Chondrocyte (in vitro differentiated cells): Measurements from ENCODE around the gene OLFM2. TPM values are rescaled to one million over a fixed set of nuclear protein-coding genes. Genes with fewer than 3 reads are reported as not detected.
"Not testable (repeated sequence)": the region's sequence is repeated elsewhere in the genome, so short reads cannot be mapped to it uniquely, and the experiment has no call there.

Source experiments
- DNase-seq: peaks from one replicate; pipeline ENCODE4 v3.0.0; 2021; ENCODE audit warnings: mixed read lengths, low spot score
- H3K27ac Mint-ChIP-seq: one replicate; pipeline ENCODE4 v1.8.0; 2021; ENCODE audit warnings: mild to moderate bottlenecking, moderate library complexity, mixed read lengths; ENCODE audit not compliant: unreplicated experiment
- H3K27me3 Mint-ChIP-seq: 2 replicates; pipeline ENCODE4 v1.8.0; 2021; ENCODE audit warnings: low read depth, mixed read lengths
- H3K36me3 Mint-ChIP-seq: 2 replicates; pipeline ENCODE4 v1.8.0; 2021; ENCODE audit warnings: low read depth, mixed read lengths
- H3K4me1 Mint-ChIP-seq: 2 replicates; pipeline ENCODE4 v1.8.0; 2021; ENCODE audit warnings: low read depth, mild to moderate bottlenecking, mixed read lengths
- H3K4me3 Mint-ChIP-seq: one replicate; pipeline ENCODE4 v1.8.0; 2021; ENCODE audit warnings: mild to moderate bottlenecking, moderate library complexity, mixed read lengths; ENCODE audit not compliant: unreplicated experiment
- H3K9me3 Mint-ChIP-seq: 2 replicates; pipeline ENCODE4 v1.8.0; 2021; ENCODE audit warnings: low read depth, mixed read lengths
- total RNA-seq: library from RNA; stranded (reverse); gene quantifications from 3 replicates; pipeline ENCODE4 v1.2.1, GENCODE V29; 2021
- TF ChIP-seq, protein P1 (sequence below): fragments of 200-600 bp; sonication (generic); IDR thresholded peaks from 2 replicates; pipeline ENCODE4 v1.5.0; 2021; ENCODE audit warnings: antibody characterized with exemption, mild to moderate bottlenecking, moderate library complexity

OLFM2 gene
- total RNA-seq, 1 donor from 2014 or later: 67.9 TPM

- TF ChIP-seq, protein P1, sequence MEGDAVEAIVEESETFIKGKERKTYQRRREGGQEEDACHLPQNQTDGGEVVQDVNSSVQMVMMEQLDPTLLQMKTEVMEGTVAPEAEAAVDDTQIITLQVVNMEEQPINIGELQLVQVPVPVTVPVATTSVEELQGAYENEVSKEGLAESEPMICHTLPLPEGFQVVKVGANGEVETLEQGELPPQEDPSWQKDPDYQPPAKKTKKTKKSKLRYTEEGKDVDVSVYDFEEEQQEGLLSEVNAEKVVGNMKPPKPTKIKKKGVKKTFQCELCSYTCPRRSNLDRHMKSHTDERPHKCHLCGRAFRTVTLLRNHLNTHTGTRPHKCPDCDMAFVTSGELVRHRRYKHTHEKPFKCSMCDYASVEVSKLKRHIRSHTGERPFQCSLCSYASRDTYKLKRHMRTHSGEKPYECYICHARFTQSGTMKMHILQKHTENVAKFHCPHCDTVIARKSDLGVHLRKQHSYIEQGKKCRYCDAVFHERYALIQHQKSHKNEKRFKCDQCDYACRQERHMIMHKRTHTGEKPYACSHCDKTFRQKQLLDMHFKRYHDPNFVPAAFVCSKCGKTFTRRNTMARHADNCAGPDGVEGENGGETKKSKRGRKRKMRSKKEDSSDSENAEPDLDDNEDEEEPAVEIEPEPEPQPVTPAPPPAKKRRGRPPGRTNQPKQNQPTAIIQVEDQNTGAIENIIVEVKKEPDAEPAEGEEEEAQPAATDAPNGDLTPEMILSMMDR: no peak
- Mint-ChIP-seq H3K36me3 (no peaks in the 10 kb centered on the region), H3K4me3 (no peak overlapping the region), H3K27ac (no peak overlapping the region), H3K4me1 (peaks cover 10% of the 10 kb centered on the region), H3K27me3 (no peaks in the 10 kb centered on the region), H3K9me3 (no peaks in the 10 kb centered on the region)
- DNase-seq: no peak
These were observed 17.7 kb upstream of the OLFM2 start for GRCh38 chr19:9953802-9954542.

DNA sequence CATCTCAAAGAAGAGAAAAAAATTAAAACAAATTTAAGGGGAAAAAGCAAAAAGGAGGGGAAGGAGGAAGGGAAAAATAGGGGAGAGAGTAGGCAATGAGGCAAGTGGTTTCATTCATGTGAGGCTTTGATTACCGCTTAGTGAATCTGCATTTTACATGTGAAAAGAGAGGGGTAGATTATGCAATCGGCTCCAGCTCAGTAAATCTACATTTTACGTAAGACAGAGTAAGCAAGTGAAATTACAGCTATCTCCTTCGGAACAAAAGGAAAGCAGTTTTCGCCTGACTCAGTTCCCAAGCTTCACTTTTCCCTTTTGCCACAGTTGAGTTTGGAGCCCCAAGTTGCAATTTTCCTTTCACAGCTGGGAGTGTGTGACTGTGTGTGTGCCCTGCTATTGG lies 16.0 kb upstream of the OLFM2 start:
- Mint-ChIP-seq H3K4me3 (no peak overlapping the region), H3K4me1 (peaks cover 7% of the 10 kb centered on the region), H3K27me3 (no peaks in the 10 kb centered on the region), H3K36me3 (no peaks in the 10 kb centered on the region), H3K9me3 (no peaks in the 10 kb centered on the region), H3K27ac (no peak overlapping the region)
- no peak for DNase-seq
- TF ChIP-seq, protein P1: no peak

GRCh38 chr19:9947441-9947840 lies 11.1 kb upstream of the OLFM2 start:
- Mint-ChIP-seq H3K36me3 (no peaks in the 10 kb centered on the region), H3K27me3 (no peaks in the 10 kb centered on the region), H3K4me1 (peaks cover 36% of the 10 kb centered on the region), H3K9me3 (peaks cover under 1% of the 10 kb centered on the region), H3K27ac (peak overlapping the region; percentile 43), H3K4me3 (peak overlapping the region; percentile 15)
- TF ChIP-seq, protein P1: no peak
- DNase-seq: no peak

DNA sequence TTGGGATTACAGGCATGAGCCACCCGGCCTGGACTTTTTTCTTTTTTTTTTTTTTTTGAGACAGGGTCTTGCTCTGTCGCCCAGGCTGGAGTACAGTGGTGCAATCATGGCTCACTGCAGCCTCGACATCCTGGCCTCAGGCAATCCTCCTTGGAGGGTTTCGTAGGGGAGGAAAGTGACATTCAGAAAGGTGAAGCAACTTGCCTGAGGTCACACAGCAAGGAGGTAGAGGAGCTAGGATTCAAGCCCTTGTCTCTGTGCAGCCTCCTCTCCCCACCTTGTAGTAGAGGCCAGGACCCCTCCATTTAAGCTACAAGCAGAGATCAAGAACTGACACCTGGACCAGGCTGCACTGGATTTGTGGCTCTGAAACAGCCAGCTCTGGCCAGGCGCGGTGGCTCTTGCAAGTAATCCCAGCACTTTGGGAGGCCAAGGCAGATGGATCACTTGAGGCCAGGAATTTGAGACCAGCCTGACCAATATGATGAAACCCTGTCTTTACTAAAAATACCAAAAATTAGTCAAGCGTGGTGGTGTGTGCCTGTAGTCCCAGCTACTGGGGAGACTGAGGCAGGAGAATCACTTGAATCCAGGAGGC lies 10.3 kb upstream of the OLFM2 start:
- H3K4me3 Mint-ChIP-seq, H3K9me3 Mint-ChIP-seq, DNase-seq, H3K36me3 Mint-ChIP-seq, H3K27me3 Mint-ChIP-seq: not testable (repeated sequence)
- peak overlapping the region; percentile 95 for H3K27ac Mint-ChIP-seq
- peaks cover 36% of the 10 kb centered on the region for H3K4me1 Mint-ChIP-seq

- Mint-ChIP-seq H3K4me1 (peaks cover 36% of the 10 kb centered on the region), H3K4me3 (peak overlapping the region; percentile 50), H3K36me3 (no peaks in the 10 kb centered on the region), H3K27ac (peak overlapping the region; percentile 95), H3K27me3 (no peaks in the 10 kb centered on the region), H3K9me3 (peaks cover 16% of the 10 kb centered on the region)
- TF ChIP-seq, protein P1: peak; percentile 63
- DNase-seq: peak; percentile 96
These were observed 9.1 kb upstream of the OLFM2 start for GRCh38 chr19:9945319-9945966.
